Measurements from ENCODE around the gene PCBP3.
"Not testable (repeated sequence)": the region's sequence is repeated elsewhere in the genome, so short reads cannot be mapped to it uniquely, and the experiment has no call there.

- TF ChIP-seq CTCF, POLR2A (IDR thresholded peaks at IDR 0.05): not testable (repeated sequence)
These were observed 34.6 kb upstream of the PCBP3 start for GRCh38 chr21:45608747-45609470.

Measured in lower leg skin (tissue), 3 donors.